GM19043 (cell line): ENCODE data around the gene NFKBIB.
"Not testable (repeated sequence)": the region's sequence is repeated elsewhere in the genome, so short reads cannot be mapped to it uniquely, and the experiment has no call there.

Experiments
- ATAC-seq: cut with Tn5 transposase; IDR thresholded peaks from one replicate; pipeline ENCODE4 v1.9.1; 2021; ENCODE audit warnings: low read depth; ENCODE audit not compliant: unreplicated experiment

Gene NFKBIB

DNA sequence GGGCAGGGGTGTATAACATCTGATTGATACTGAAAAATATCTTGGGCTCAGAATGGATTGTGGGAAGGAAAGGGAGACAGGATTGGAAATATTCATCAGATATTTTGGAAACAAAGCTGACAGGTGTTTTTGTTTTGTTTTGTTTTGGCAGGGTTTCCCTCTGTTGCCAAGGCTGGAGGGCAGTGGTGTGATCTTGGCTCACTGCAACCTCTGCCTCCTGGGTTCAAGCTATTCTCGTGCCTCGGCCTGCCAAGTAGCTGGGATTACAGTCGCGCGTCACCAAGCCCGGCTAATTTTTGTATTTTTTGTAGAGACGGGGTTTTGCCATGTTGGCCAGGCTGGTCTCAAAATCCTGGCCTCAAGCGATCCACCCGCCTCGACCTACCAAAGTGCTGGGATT is 26.4 kb upstream of the NFKBIB start:
- not testable (repeated sequence) for ATAC-seq

DNA sequence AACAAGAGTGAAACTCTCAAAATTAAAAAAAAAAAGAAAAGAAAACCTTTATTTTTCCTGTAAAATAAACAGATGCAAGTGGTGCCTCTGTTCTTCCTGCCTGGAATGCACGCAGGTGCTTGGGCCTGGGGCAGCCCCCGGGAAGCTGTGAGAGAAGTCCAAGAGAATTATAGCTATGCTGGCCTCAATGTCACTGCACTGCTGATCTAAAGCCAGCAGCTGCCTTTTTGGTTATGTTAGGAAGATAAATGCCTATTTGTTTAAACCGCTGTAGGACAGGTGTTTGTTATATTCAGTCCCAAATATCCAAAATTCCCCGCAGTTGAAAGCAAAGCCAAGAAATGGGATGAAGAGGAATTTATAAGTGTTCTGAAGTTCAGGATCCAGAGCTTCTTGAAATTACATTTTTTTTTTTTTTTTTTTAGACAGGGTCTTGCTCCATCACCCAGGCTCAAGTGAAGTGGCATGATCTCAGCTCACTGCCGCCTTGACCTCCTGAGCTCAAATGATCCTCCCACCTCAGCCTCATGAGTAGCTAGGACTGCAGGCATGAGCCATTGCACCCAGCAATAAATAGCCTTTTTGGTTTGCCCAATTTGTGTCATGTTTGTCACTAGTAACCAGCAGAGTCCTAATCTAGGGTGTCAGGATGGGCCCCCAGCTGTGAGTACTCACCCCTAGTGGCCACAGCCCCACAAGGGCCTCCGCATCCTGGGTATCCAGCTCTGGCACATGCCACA is 23.9 kb upstream of the NFKBIB start:
- ATAC-seq: no peak

DNA sequence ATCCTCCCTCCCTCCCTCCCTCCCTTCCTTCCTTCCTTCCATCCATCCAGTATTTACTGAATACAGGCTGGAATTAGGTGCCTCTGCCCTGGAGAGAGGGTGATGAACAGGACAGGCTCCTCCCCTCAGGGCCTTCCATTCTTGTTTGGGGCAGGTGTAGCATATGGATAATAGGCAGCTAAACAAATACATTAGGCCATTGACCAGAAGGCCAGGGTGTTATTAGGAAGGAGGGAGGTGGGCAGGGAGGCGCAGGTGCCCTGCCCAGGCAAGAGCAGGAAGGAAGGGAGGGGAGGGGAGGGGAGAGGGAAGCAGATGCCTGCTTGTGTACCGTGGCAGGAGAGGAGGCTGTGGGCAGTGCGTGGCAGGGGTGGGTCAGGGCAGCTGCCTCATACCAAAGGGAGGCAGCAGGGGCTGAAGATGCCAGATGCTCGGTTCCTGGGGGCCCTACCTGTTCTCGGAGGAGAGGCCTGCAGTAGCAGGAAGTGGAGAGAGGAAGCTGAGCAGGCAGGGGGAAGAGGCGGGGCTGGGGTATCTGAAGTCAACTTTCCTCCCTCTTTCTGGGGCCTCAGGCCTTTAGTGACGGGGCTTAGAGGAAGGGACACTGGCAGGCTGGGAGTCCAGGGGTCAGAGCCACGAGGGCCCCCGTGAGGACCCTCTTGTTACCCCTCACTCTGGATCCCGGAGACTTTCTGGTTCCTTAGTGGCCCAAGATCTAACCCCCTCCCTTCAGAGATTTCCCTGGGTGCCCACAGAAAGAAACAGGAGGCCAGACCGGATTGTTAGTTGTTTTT is 21.8 kb upstream of the NFKBIB start, which contains the start of gene RINL:
TSS of gene RINL (minus strand) at position 495 of the 794 bp plus-strand sequence. CDS start 1,533 bp downstream, outside the sequence.
- no peak for ATAC-seq

DNA sequence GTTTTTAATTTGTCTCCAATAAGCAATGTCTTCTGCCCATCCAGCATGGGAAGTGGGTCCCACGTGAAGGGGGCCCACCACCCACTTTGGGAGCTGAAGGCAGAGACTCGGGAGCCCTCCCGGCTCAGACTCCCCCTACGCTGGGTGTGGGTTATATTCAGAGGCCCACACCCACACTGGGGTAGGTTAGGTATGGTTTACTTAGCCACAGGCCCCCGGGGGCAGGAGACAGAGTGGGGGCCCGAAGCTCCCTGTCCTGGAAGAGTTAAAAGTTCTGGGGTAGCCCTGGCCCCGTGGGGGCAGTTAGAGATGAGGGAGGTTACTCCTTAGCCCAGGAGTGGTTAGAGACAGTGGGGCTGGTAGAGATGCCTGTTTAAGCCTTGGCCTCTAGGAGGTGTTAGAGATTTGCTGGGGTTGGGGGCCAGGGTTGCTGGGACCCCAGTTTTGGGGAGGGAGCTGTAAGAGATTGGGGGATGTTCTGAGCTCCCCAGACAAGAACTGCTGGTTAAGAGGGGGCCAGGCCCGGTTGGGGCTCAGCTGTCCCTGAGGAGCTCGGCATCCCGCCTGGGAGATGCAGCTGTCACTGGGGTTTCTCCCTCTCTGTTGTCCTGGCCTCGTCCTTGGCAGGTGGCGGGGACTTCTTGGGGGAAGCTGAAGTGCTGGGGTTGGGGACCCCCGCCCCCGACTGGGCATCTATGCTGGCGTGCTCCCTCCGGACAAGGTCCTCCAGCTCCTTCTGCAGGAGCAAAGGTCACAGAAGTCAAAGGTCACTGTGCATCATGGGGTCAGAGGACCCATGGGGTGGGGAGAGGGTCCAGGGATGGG is 21.0 kb upstream of the NFKBIB start:
- no peak for ATAC-seq

DNA sequence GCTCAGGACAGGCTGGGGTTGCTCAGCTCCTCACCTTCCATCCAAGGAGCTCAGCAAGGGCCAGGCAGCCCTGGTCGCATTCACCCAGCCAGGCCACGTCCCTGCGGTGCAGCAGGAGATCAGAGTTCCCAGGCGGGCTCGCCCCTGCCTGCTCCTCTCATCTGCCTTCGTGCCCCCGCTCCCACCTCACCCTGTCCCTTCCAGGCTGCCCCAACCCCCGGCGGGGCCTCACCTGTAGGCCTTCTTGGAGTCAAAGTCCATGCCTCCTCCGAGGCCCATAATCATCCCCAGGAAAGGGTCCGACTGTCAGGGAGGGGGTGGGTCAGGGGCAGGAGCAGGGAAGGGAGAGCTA is 20.4 kb upstream of the NFKBIB start:
- ATAC-seq: no peak

DNA sequence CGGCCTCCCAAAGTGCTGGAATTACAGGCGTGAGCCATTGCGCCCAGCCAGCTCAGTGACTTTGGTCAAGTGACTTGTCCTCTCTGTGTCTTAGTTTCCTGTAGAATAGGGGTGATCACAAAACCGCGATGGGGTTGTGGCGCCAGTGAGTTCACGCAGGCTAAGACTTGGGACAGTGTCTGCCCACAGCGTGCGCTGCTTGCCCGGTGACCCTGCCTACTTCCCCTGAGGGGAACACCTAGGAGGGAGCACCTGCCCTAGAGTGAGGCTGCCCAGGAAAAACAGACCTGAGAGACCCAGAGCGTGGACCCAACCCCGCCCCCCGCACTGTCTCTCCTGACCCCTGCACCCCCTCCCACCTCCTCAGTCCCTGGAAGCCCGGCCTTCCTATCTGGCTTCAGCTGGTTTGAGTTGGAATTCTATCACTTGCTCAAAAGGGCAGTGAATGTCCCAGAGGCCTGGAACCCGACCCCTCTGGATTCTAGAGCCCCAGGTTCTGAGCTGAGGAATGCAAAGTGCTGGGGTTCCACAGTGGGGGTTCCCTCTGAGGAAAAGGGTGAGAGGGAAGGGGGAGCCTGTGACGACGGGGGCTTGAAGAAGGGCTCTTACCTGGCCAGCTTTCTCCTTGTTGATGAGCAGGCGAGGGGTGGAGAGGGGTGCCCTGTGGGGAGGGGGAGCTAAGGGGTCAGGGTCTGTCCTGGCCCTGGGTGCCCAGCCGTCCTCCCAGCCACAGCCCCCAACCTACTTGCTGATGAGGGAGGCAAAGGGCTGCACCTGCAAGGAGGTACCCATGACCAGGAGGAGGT is 19.5 kb upstream of the NFKBIB start:
- no peak for ATAC-seq

DNA sequence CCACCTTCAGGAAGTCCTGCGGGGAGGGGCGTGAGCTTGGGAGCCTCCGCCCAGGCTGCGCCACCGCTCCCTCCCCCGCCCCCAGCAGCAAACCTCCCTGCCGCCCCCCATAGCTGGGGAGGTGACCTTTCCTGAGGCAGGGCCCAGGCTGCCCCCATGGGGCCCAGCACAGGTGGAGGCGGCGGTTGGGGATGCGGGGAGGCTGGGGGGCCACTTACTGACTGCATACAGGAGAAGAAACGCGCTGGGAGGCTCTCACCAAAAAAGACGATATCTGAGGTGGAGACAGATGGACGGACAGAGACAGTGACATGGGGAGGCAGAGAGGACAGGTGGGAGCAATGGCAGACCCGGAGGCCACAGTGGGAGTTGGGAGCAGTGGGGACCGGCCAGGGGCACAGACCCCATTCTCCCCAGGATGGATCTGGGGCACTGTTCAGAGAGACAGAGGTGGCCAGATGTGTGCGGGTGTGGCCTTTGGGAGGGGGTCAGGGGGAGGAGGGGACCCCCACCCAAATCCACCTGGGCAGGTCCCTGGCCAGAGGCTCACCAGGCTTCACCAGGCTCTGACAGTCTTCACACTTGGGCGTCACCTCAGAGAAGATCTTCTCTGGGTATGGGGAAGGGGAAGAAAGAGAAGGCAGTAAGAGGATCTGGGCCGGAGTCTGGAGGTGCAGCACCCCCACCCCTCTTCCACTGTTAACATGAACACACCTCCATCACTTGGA is 18.7 kb upstream of the NFKBIB start:
- ATAC-seq: no peak

DNA sequence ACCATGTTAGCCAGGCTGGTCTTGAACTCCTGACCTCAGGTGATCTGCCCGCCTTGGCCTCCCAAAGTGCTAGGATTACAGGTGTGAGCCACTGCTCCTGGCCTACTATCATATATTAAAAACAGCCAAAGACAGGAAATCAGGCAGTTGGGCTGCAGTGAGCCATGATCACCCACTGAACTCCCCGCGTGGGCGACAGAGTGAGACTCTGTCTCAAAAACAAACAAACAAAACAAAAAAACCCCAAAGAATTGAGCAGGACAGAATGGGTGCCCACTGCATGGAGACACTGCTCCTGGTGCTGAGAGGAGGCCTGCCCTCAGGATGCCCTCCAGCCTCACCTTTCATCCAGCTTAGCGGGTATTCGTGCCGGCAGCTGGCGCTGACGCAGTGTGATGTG is 16.5 kb upstream of the NFKBIB start:
- no peak for ATAC-seq

DNA sequence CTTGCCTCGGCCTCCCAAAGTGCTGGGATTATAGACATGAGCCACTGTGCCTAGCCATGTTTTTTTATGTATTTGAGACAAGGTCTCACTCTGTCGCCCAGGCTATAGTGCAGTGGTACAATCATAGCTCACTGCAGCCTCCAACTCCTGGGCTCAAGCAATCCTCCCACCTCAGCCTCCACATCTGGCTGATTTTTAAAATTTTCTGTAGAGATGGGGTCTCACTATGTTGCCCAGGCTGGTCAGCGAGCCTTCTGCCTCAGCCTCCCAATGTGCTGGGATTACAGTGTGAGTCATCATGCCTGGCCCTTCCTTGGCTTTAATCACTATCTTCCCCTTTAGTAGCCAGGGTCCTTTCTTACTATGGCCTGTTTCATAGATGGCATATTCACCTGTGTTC is 15.1 kb upstream of the NFKBIB start:
- not testable (repeated sequence) for ATAC-seq

DNA sequence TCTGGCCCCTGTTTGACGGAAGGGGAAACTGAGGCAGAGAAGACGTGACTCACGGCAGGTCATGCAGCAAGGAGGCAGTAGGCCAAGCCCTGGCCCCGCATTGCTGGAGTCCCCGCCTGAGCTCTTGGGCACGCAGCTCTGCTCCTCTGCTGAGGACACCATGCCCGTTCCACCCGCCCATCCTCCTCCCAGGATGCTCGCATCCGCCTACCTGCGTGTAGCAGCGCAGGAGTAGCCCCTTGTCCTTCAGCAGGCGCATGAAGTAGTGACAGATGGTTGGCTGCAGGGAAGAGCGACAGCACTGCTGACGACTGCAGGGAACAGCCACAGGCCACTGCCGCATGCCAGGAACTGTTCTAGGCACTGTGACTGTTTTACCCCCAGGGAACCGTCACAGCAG is 10.9 kb upstream of the NFKBIB start:
- ATAC-seq: no peak

DNA sequence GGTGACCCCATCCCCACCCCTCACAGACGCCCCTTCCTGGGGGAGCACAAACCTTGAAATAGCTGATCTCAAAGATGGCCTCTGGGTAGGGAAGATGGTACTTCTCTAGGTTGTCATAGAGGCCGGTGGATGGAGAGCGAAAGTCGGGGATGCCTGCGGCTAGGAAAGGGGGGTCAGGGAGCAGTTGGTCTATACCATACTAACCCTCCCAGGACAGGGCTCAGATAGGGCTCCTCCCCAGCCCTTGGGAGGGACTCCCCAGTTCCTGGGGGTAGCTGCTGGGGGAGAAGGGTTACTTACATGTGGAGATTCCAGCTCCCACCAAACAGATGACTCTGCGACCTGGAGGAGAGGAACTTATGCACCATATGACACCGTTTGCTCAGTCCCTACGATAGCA is 10.0 kb upstream of the NFKBIB start:
- ATAC-seq: no peak

DNA sequence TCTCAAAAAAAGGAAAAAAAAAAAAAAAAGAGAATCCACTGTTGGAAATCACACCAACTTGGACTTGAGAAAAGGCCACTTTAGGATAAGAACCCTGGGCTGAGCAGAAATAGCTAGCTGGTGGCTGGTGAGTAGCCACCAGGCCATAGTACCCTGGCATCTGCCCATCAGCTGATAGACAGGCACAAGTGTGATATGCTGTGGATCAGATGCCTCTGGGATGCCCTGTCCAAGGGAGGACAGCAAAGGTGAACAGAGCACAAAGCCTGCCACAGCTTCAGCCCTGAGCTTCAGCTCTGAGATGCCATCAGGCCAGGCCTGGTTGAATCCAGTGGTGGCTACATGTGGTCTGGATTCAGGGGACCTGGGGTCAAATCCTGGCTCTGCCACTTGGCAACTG is 9.1 kb upstream of the NFKBIB start:
- no peak for ATAC-seq

DNA sequence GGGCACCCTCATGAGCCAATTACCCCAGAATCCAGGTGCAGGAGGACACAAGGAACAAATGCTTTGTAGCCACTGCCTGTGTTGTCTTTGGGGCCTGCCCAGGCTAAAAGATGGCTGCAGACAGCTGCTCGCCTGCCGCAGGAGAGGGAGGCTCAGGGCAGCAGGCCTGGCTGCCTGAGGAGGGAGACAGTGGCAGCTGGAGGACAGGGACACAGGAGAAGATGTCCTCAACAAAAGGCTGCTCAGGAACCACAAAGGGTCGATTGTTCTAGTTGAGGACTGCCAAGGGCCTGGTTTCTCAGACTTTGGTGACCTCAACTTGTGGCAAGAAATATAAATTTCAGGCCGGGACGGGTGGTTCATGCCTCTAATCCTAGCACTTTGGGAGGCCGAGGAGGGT is 8.0 kb upstream of the NFKBIB start:
- ATAC-seq: no peak

DNA sequence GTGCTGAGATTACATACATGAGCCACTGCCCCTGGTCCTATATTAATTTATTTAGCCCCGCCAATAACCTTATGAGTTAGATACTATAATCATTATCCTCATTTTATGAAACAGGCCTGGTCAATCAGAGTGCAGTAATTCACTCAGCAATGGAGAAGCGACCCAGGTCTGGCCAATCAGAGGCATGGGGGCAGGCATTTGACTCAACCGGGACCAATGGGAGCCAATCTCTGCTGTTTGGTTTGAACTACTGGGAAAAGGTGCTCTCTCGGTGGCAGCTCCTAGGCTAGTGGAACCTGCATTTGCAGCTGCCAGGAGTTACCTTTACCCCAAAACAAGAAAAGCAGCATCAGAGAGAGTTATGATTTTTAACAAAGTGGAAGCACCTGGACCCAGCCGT is 6.9 kb upstream of the NFKBIB start:
- no peak for ATAC-seq

DNA sequence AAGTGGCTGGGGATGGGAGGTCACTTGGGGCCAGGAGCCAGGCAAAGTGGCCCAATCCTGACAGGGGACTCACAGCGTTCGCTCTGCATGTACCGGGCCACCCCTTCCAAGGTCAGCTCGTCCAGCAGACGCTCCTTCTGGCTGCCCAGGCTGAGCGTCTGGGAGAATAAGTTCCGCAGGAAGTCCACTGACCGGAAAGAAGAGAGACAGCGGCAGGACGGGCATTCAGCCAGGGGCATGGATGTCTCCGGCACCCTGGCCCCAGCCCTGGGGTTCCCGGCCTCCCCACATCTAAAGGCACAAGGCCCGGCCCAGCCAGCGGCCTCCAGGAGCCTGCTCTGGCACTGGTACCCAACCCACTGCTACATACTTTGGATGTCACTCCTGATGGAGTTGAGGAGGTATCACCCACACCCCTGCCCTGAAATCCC is 6.4 kb upstream of the NFKBIB start:
- ATAC-seq: no peak

DNA sequence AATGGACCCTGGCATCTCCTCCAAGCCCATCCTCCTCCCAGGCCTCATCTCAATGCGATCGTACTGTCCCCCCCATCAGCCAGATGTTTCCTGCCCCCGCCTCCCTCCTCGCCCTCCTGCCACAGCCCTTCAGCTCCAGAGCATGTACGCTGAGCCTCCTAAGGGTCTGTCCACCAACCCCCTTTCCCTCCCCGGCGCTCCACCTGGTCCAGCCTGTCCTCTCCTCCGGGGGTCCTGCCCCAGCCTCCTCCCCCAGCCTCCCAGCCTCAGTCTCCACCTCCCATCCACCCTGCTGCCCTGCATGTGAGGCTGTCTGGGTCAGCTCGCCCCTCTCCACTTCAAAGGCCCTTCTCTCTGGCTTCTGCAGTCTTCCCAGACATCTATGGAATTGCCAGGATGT is 4.8 kb upstream of the NFKBIB start:
- no peak for ATAC-seq

DNA sequence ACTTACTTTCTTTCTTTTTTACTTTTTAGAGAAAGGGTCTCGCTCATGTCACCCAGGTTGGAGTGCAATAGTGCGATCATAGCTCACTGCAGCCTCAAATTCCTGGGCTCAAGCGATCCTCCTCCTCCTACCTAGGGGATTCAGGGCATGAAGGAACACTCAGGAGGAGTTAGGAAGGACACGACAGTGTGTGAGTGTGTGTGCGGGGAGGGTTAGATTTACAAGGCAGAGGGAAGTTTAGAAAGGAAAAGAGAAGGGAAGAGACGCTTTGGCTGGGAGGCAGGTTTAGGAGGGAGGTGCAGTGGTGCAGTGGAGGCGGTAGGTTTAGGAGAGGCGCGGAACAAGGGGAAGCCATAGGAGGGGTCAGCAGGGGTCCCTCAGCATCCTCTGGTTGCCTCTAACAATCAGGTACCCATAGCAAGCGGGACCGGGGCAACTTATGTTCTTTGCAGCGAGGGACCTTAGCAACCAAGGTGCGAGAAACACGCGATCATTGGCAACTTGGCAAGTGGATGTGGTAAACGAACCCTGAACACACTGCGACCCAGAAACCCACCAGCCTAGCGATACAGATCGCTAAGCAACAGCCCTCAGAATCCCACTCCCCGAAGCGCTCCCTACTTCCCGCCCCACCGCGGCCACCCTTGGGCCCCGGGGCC is 852 bp upstream of the NFKBIB start:
- ATAC-seq: no peak

DNA sequence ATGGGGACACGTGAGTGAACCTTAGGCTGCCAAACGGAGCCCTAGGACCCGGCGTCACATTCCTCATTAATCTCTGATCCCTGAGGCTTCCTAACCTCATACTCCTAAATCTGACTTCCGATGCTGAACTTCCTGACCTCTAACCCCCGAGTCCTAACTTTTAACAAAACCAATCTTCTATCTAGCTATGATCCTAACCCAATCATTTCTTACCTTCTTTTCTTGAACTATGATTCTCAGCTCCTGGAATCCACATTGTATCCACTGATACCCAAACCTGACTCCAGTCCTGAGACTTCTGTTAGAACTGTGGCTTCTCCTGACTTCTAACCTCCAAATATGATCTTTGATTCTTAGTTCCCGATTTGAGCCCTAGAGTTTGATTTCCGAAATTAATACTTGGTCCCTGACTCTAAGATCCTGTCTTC is 447 bp downstream of the NFKBIB start:
- no peak for ATAC-seq

DNA sequence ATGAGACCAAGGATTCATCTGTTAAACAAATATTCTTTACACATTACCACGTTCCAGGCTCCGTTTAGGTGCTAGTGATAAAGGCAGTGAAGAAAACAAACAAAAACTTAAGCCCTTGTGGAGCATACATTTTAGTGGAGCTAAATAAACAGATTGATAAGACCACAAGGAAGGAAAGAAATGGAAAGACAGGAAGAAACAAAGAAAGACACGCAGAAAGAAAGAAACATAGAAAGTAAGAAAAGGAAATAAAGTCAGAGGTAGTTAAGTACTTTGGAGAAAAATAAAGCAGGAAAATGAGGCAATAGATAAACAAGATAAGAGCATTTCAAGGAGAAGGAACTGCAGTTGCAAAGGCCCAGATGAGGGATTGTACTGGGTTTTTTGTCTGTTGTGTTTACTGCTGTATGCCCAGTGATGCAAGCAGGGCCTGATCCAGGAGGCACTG is 998 bp downstream of the NFKBIB start:
- ATAC-seq: no peak
